ENCODE data around the gene SIGLEC11.

The SIGLEC11 gene

GRCh38 chr19:49987159-49987698, 26.3 kb upstream of the SIGLEC11 start:
- Histone ChIP-seq H3K4me1 (ENCODE audit: control insufficient read depth, insufficient read depth, low read length) (no peaks in the 10 kb centered on the region), H3K27ac (ENCODE audit: extremely low read depth, low read depth, low read length) (no peak overlapping the region), H3K36me3 (ENCODE audit: control insufficient read depth in 2 of 2, insufficient read depth in 1 of 2, low read length in 2 of 2) (peaks cover 0 to 53% of the 10 kb centered on the region in 2 experiments; a peak in 2 of 3 replicates), H3K4me3 (ENCODE audit: low read depth, low read length) (no peak overlapping the region), H3K9me3 (ENCODE audit: control insufficient read depth, insufficient read depth, low read depth, low read length) (no peaks in the 10 kb centered on the region)
- ChIA-PET CTCF (interaction anchor here (0.6 to 7.9 kb wide), 3 partner anchors 47 to 70 kb away, joined by 4 to 99 read pairs (median 4); no protein-coding TSS in a partner anchor), POLR2A (interaction anchor here (0.6 to 1.7 kb wide), 2 partner anchors 58 to 119 kb away, joined by 4 to 5 read pairs; partner anchors contain the start of genes ATF5 and NUP62)
- 0 out of 2 replicates have a peak, but pooled peaks have one; percentile 43 for TF ChIP-seq MZF1 (tag by site-specific recombination; IDR thresholded peaks at IDR 0.05; ENCODE audit: borderline replicate concordance)
- peak; percentile 60 for TF ChIP-seq CTCF (tag by site-specific recombination; IDR thresholded peaks at IDR 0.05)
- TF ChIP-seq ZFP37 (tag by site-specific recombination; IDR thresholded peaks at IDR 0.05): peak; percentile 89
- peak; percentile 53; the same call in 1 of the 2 replicates for TF ChIP-seq ZNF10 (tag by site-specific recombination; IDR thresholded peaks at IDR 0.05)
- TF ChIP-seq PBX3 (CRISPR knock-in tag; IDR thresholded peaks at IDR 0.05): peak; percentile 100
- TF ChIP-seq BCL11A (tag by site-specific recombination; IDR thresholded peaks at IDR 0.05; ENCODE audit: low read depth): peak; percentile 46; the same call in 1 of the 2 replicates
- TF ChIP-seq ZBTB26 (tag by site-specific recombination; optimal IDR thresholded peaks at IDR 0.05): peak; percentile 27
- peak; percentile 84; the same call in 1 of the 2 replicates for TF ChIP-seq ZNF391 (tag by site-specific recombination; IDR thresholded peaks at IDR 0.05; ENCODE audit: borderline replicate concordance, low read depth)
- TF ChIP-seq ZNF292 (tag by site-specific recombination; IDR thresholded peaks at IDR 0.05; ENCODE audit: borderline replicate concordance, low read depth): no peak
- 0 out of 2 replicates have a peak, but pooled peaks have one; percentile 10 for TF ChIP-seq SCRT1 (tag by site-specific recombination; IDR thresholded peaks at IDR 0.05; ENCODE audit: borderline replicate concordance)
- TF ChIP-seq ZNF600 (tag by site-specific recombination; IDR thresholded peaks at IDR 0.05): peak; percentile 77
- TF ChIP-seq PATZ1 (tag by site-specific recombination; IDR thresholded peaks at IDR 0.05): peak; percentile 42; the same call in 1 of the 2 replicates
- TF ChIP-seq ZNF843 (tag by site-specific recombination; IDR thresholded peaks at IDR 0.05): peak; percentile 44; the same call in 1 of the 2 replicates
- TF ChIP-seq ZXDB (tag by site-specific recombination; IDR thresholded peaks at IDR 0.05): peak; percentile 90
- no peak for TF ChIP-seq GFI1B (tag by site-specific recombination; IDR thresholded peaks at IDR 0.05)
- TF ChIP-seq REPIN1 (tag by site-specific recombination; IDR thresholded peaks at IDR 0.05; ENCODE audit: low read depth): peak; percentile 95; the same call in 1 of the 2 replicates
- no peak for TF ChIP-seq ZNF266 (tag by site-specific recombination; IDR thresholded peaks at IDR 0.05; ENCODE audit: low read depth)
- peak; percentile 68; the same call in 1 of the 2 replicates for TF ChIP-seq ZNF324 (tag by site-specific recombination; IDR thresholded peaks at IDR 0.05)
- peak; percentile 69; the same call in 1 of the 2 replicates for TF ChIP-seq ZNF239 (tag by site-specific recombination; IDR thresholded peaks at IDR 0.05)
- TF ChIP-seq REST (tag by site-specific recombination; IDR thresholded peaks at IDR 0.05): peak; percentile 100
- TF ChIP-seq WT1 (tag by site-specific recombination; IDR thresholded peaks at IDR 0.05): peak; percentile 44; the same call in 1 of the 2 replicates
- peak; percentile 99 for TF ChIP-seq MEIS1 (CRISPR knock-in tag; IDR thresholded peaks at IDR 0.05; ENCODE audit: borderline replicate concordance)
- no peak for TF ChIP-seq ZNF19 (tag by site-specific recombination; IDR thresholded peaks at IDR 0.05; ENCODE audit: low read depth)
- TF ChIP-seq ZNF398 (tag by site-specific recombination; IDR thresholded peaks at IDR 0.05): no peak

All from HEK293 (cell line).